HG03460 (cell line): ENCODE measurements around the gene RBM28.

Source experiments
- ATAC-seq: cut with Tn5 transposase; IDR thresholded peaks from one replicate; pipeline ENCODE4 v1.9.1; 2021; ENCODE audit not compliant: unreplicated experiment

The RBM28 gene

DNA sequence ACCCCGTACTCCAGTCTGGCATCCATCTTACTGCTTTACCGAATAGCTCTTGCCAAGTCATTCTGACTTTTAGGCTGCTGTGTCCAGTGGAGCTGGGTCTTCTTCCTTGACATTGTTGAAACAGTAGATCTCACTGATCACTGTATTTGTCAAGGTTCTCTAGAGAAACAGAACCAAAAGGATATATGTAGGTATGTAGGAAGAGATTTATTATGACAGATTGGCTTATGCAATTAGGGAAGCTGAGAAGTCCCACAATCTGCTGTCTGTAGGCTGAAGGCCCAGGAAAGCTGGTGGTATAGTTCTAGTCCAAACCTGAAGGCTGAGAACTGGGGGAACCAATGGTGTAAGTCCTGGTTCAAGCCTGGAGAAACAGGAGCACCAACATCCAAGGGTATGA, 29.9 kb upstream of the RBM28 start:
- no peak for ATAC-seq

DNA sequence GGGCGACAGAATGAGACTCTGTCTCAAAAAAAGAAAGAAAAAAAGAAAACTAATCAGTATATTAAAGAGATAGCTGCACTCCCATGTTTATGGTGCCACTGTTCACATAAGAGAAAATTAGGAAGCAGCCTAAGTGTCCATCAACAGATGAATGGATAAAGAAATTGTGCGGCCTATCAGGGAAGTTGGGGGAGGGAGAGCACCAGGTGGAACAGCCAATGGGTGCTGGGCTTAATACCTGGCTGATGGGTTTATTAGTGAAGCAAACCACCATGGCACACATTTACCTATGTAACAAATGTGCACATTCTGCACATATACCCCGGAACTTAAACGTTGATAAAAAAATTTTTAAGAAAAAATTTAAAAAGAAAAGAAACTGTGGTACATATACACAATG, 26.8 kb upstream of the RBM28 start:
- no peak for ATAC-seq

DNA sequence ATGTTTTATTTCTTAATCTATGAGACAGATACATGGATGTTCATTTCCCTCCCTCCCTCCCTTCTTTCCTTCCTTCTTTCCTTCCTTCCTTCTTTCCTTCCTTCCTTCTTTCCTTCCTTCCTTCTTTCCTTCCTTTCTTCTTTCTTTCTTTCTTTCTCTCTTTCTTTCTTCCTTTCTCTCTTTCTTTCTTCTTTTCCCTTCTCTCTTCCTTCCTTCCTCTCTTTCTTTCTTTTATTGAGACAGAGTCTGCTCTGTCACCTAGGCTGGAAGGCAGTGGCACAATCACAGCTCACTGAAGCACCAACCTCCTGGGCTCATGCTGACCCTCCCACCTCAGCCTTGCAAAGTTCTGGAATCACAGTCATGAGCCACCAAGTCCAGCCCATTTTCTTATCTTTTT, 23.3 kb upstream of the RBM28 start:
- no peak for ATAC-seq

DNA sequence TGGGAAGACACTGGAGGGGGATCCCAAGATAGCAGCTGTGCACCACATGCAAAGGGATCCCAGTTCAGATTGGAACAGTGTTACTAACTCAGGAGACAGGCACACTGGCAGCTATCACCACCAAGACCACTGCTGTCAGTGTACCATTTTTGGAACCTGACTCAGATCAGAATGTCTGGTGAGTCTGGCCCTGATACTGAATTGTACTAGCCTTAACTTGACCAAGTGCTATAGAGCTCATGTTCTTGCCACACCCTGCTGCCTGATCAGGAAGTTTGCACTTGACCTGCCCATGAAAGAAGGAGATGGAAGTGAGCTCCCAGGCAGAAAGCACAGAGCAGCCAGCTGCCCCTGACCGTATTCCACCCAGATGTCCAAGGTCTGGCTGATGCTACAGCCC, 22.6 kb upstream of the RBM28 start:
- no peak for ATAC-seq

DNA sequence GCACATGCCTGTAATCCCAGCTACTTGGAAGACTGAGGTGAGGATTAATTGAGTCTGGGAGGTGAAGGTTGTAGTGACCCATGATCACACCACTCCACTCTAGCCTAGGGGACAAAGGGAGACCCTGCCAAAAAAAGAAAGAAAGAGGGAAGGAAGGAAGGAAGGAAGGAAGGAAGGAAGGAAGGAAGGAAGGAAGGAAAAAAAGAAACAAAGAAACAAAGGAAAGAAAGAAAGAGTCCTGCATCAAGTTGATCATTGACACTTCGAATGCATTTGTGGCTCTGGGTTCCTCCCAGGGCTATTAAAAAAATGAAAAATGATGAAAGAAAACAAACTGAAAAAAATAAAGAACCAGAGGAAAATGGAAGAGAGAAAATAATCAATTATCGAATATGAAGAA, 21.7 kb upstream of the RBM28 start:
- ATAC-seq = no peak

DNA sequence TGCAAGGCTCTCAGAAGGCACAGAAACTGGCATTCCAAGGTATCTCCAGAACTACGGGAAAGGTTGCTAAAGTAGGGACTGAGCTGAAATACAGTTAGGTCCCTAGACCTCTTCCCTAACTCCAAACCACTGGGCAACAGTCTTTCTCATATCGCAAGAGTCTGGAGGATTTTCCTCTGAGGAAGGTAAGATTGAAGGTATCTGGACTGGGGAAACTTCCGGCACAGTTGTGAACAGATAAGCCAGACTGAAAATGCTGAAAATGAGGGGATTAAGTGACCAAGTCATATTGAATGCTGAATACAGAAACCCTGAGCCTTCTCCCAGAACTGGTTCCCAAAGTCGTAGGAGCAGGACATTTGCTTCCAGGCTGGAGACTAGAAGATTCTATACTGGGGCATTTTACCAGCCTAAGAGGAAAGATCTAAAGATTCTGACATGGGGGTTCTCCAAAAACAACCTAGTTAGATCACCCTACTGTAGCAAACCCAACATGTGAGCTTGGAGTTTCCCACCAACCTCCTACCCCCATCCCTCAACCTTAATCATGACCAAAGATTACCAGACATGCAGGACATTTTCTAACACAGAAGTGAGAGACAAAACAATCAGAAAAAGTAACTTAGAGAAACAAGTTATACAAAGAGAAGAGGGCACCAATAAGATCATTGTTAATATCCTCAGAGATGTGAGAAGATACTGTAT, 20.6 kb upstream of the RBM28 start:
- no peak for ATAC-seq

DNA sequence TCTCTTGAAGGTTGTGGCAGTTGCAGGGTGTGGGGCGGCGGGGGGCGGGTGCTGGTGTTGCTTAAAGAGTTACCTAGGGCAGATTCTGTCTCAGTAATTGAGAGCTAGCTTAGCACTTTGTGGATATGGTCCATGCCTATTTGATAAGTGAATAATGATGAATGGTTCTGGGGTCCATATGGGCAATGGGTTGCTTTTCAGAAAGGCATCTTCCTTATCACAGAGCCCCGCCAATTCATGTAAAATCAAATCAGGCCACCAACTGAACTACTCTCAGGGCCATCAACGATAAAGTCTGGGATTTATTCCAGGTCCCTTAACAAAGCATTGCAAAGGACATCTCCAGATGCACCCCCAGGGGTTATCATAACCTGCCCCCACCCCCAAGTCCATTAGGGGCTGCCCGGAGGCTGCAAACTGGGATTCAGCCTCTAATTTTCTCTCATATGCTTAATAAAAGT, 19.6 kb upstream of the RBM28 start:
- no peak for ATAC-seq

DNA sequence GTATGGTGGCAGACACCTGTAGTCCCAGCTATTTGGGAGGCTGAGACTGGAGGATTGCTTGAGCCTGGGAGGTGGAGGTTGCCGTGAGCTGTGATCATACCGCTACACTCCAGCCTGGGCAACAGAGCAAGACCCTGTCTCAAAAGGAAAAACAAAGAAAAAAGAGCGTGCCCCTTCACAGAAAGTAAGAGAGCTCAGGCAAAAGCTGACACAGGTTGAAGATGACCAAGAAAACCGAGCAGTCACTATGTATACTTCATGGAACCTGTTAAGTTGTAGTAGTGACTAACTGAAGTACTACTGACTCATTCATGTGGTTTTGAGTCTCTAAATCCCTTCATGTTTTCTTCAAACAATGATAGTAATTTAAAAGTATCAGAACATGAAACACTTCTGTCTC, 19.0 kb upstream of the RBM28 start:
- ATAC-seq = no peak

DNA sequence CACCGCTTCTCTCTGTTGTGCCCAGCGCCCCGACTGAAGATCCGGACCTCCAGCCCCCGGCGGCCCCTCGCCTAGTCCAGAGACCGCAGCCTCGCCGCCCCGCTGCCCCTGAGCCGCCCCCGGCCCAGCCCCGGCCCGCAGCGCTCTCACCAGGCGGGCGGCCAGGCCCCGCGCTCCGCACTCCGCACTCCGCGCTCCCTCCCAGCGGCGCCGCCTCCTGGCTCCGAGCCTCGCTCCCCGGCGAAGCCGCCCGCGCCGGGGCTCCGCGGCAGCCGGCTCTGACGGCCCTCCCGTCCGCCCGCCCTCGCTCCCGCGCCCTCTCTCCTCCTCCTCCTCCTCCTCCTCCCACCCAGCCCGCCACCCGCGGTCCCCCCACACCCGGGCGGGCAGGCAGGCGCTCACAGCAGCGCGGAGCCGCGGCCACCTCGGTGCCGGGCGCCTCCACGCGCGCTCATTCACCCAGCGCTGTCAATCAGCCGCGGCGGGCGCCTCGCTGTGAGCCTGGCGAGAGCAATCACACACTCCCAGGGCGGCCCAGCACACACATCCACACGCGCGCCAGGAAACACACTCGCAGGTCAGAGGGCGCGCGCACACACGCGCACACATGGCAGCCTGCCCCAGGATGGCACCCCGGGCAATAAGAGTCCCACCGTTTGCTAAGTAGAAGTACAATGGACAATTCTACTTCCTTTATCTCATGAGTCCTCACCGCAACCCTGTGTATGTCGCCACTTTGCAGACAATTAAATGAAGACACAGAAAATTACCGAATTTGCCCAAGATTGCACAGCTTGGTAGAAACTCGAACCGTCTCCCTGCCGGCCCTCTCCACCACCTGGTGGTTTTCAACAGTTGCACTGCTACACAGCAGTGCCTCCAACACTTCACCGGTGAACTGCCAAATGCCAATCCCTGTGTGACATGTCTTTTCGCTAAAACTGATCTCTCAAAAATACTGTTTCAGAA, 18.0 kb upstream of the RBM28 start, which contains the start of gene PRRT4:
Gene PRRT4, minus strand, starts transcription at position 280 of the 969 bp plus-strand sequence.
- no peak for ATAC-seq

DNA sequence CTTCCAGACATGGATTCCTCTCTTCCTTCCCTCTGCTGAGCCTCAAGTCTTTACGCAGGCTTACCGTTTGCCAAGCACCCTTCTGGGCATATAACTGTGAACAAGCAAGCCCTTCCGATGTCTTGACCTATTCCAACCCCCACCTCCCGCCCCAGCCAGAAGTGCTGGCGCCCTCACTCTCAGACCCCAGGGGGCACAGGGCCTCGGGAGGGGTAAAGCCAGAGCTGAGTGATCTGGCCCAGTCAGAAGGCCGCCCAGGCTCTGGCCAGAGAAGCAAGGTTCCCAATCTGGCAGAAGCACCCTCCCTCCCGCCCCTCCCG, 16.6 kb upstream of the RBM28 start:
- ATAC-seq = no peak

DNA sequence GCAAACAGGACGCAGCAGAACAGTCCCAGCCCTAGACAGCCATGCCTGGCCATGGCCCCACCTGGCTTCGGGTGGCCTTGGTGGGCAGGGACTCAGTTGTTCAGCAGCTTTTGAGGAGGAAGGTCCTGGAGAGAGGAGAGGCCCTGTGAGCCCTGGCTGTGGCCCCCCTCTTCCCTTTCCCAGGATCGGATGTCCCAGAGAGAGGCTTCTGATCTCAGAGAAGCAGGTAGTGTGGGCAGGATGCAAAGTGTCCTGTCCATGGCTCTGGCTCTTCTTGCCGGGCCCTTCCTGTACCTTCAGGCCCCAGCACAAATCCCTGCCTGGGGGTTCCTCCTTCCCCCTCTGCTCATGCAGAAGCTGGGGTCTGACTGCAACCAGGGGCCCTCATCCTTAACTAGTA, 16.2 kb upstream of the RBM28 start:
- ATAC-seq = no peak

DNA sequence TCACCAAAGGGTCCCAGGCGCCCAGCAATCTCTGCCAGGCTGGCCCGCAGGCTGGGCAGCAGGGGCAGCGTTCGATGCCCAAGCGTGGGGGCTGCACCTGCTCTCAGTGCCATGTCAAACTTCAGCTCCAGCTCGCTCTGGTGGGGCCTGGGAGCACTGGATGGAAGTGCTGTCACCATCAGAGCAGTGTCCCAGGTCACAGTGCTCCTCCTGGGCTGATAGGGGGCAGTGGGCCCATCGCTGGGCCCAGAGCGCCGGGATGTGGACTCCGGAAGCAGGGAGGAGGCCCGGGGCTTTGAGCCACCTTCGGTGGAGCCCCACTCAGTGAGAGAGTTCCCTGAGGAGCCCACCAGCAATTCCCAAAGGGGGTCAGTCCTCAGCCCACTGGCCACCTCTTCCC, 15.6 kb upstream of the RBM28 start:
- ATAC-seq = no peak

DNA sequence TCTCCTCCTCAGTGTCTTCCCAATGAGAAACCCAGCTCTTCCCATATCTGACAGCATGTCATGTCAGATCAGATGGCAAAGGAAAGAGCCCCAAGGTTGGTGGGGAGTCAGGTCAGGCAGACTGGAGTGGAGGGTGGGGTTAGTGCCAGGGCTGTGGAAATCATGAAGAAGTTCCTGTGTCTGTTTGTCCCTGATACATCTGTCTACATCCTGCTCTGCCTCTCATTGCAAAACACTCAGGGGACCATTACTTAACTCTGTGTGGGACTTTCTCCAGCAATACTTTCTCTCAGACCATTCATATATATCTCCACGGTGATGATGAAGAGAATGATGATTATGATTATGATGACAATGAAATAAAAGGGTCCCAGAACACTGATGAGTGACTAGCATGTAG, 14.5 kb upstream of the RBM28 start:
- no peak for ATAC-seq

DNA sequence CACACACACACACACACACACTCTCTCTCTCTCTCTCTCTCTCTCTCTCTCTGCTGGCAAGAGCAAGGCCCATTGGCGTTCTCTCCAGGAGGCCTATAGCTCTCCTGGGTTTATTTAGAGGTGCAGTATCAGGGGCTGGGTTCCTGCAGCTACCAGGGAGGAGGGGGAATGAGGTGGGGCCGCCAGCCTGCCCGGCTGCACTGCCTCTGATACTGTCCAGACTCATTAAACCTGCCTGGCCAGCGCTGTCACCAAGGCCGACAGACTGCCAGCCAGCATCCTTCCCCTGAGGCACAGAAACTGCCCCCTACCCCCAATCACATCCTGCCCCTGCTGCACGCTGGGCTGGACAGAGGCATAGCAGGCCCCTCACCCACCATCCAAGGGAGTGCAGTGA, 13.5 kb upstream of the RBM28 start:
- ATAC-seq = no peak

DNA sequence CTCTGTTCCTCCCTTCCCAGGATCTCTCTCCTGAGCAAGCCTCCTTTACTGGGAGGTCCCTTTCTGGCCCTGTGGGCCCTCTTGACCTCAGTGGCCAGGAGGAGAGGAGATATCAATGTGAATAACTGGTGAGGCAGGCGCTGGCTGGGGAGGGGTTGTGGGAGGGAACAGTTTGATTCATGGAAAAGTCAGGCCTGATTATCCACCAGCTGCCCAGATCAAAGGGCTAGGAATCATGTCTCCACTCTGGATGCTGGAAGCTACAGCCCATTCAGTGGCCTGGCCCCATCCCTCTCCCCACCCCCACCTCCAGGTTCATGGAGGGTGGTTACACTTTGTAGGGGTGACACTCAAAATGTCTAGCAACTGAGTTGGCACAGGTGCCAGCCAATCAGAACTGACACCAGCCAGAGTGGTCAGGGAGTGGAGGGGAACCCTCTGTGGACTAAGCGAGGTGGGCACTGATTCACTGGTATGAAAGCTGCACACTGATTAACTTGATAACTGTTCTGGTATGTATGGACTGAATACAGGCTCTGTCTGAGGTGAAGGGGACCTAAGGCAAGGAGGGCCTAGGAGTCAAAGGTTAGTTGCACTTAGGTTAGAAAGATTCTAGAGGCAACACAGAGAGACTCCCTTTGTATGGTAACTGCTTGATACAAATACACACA, 13.0 kb upstream of the RBM28 start:
- no peak for ATAC-seq

DNA sequence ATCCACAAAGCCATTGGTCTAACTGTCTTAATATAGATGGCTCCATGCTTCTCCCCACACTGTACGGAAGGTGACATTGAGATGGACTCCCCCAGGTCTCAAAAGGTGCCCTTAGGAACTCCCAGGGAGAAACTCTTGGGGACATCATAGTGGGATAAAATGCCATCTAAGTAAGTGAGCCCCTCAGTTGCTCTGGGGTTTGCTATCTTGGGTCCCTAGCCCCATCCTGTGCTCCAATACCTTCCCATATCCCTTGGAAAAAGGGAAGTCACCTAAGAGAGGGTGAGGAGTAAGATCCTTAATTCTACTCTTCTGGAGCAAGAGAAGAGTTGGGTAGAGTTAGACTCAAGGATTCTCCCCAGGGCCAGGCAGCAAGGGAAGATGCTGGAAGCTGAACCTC, 9.9 kb upstream of the RBM28 start:
- ATAC-seq = no peak

DNA sequence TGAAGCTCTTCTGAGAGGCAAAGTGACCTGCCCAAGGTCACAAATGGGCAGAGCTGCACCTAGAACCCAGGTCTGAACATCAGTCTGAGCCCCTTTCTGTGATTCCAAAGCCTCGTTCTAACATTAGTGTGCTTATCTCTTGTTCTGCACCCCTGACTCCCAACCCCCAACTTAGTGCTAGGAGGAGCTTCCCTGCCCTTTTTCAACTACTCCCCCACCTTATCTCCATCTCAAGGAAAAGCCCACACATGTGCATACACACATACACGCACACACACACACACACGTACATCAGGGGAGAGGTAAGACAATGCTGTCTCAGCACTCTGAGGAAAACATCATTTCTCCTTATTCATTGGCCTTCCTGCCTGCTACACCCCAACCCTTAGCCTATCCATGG, 9.5 kb upstream of the RBM28 start:
- ATAC-seq = no peak

DNA sequence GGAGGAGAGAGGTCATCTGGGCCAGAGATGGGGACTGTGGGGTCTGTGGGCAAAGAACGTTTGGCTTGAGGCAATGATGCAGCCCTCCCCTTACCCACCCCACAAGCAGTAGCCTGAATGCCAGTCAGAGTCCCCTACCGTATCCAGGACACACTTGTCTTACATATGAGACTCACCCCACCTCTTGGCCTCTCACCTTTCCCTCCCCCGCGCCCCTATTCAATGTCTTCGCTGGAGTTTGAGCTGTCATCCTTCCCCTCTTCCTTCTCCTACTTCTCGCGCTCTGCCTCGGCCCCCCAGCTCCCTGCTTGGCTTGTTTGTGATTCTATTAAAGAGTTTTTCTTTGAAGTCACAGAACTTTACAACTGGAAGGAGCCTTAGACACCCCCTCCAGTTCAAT, 8.9 kb upstream of the RBM28 start:
- no peak for ATAC-seq

DNA sequence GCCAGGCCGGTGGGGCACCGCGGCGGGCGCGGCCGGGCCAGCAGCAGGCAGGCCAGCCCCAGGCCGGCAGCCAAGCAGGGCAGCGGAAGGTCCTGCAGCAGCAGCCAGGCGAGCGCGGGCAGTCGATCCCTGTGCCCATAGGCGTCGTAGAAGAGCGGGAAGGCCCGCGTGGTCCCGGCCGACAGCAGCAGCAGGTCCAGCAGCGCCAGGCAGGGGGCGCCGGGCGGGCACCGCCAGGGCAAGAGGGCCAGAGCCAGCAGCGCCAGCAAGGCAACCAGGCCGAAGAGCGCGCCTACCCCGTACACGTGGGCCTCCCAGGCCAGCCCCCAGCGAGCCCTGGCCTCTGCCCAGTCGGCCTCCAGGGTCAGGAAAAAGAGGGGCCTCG, 8.4 kb upstream of the RBM28 start:
- ATAC-seq = no peak

DNA sequence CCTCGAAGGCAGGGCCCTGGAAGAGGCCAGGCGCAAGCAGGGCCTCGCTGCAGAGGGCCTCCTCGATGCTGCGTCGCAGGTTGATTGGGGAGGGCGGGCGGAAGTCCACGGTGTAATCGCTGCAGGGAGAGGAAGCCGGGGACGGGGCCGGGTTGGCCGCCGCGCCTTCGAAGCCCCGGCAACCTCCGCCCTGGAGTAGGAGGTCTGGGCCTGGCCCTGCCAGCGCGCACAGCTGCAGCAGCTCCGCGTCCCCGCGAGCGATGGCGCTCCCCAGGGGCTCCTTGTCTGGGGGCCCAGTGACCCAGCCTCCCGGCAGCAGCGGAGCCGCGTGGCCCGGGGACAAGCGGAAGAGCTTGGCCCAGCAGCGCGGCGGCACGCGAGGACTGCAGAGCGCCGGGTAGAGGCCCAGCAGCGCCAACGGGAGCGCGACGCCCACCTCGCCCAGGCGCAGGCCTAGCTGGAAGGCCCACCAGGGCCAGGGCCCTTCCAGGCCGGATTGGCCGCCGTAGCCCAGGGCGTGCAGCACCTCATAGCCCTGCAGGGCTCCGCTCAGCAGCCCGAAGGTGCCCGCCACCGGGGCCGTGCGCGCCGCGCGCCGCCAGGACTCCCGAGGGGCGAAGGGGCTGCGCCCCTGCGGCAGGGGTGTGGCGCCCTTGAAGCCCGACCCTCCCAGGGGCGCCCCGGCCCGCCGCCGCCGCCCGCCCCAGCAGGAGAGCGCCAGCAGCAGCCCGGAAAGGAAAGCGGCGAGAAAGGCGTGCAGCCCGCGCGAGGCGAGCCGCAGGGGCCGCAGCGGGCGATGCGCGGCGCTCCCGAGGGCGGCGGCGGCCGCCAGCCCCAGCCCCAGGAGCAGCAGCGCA, 7.8 kb upstream of the RBM28 start:
- ATAC-seq = no peak

DNA sequence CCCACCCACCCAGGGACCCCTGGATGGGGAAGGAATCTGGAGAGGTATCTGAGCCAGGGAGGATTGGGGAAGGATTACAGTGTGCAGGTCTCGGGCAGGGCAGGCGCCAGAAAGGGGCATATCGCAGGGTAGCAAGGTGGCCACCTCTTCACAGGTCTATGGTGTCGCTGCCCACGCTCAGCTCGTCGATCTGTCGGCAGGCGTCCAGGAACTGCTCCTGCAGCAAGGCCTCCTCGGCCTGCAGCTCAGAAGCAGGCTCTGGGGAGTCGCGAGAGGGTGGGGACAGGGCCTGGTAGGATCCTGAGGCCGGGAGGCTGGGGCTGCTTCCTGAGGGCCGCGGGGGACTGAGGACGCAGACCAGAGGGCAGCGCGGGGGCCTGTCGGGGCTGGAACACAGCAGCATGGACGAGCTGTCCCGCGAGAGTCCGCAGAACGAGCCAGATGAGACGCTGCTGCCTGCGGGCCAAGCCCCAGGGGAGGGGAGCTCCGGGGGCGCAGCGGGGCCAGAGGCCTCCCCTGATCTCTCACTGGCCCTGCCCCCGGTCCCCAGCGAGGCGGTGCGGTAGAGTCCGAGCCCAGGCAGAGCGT, 7.1 kb upstream of the RBM28 start:
- ATAC-seq = no peak
